ENCODE measurements around the gene FUBP3.

The FUBP3 gene

GRCh38 chr9:130578865-130579737, at the start of gene FUBP3:
Gene FUBP3 (plus strand): TSS chr9:130579577. CDS start chr9:130579681, 104 bp downstream.
- peak; percentile 76 for DNase-seq

GRCh38 chr9:130530938-130531337, 48.4 kb upstream of the FUBP3 start:
- DNase-seq = no peak

- DNase-seq = no peak
These were observed 47.7 kb upstream of the FUBP3 start for GRCh38 chr9:130531670-130532069.

GRCh38 chr9:130532426-130533080, 46.8 kb upstream of the FUBP3 start:
- DNase-seq = no peak

GRCh38 chr9:130535818-130536521, 43.4 kb upstream of the FUBP3 start:
- peak; percentile 5 for DNase-seq

GRCh38 chr9:130536701-130537107, 42.7 kb upstream of the FUBP3 start:
- DNase-seq = no peak

GRCh38 chr9:130537346-130538050, 41.9 kb upstream of the FUBP3 start:
- no peak for DNase-seq

- peak; percentile 20 for DNase-seq
These were observed 39.8 kb upstream of the FUBP3 start for GRCh38 chr9:130539420-130540223.

GRCh38 chr9:130541533-130541932, 37.8 kb upstream of the FUBP3 start:
- no peak for DNase-seq

GRCh38 chr9:130542038-130542437, 37.3 kb upstream of the FUBP3 start:
- DNase-seq = no peak

GRCh38 chr9:130542457-130543228, 36.7 kb upstream of the FUBP3 start:
- DNase-seq = no peak

- DNase-seq = no peak
These were observed 36.0 kb upstream of the FUBP3 start for GRCh38 chr9:130543368-130543767.

GRCh38 chr9:130543859-130544258, 35.5 kb upstream of the FUBP3 start:
- no peak for DNase-seq

- DNase-seq = no peak
These were observed 35.0 kb upstream of the FUBP3 start for GRCh38 chr9:130544364-130544763.

GRCh38 chr9:130548103-130548502, 31.3 kb upstream of the FUBP3 start:
- DNase-seq = no peak

GRCh38 chr9:130549093-130549735, 30.2 kb upstream of the FUBP3 start:
- DNase-seq = no peak

- no peak for DNase-seq
These were observed 24.8 kb upstream of the FUBP3 start for GRCh38 chr9:130554606-130555005.

GRCh38 chr9:130555061-130555460, 24.3 kb upstream of the FUBP3 start:
- DNase-seq = no peak

- DNase-seq = peak; percentile 31
These were observed 23.4 kb upstream of the FUBP3 start for GRCh38 chr9:130555968-130556367.

GRCh38 chr9:130556396-130557076, 22.8 kb upstream of the FUBP3 start:
- no peak for DNase-seq

Data from kidney glomerular epithelial cell (primary cell).